HL-60 (cell line): ENCODE results near the gene IVD.

ENCODE experiments used
- DNase-seq, 2 experiments: peaks; one replicate each; pipeline ENCODE4 v3.0.0-alpha.2; 2010 to 2020; ENCODE audit warnings: low read depth in 1 of 2, low spot score in 1 of 2
- H3K27ac ChIP-seq: fragments of 250-450 bp; sonication (Bioruptor Pico); replicated peaks from 2 replicates; pipeline ENCODE4 v1.5.1; 2020; ENCODE audit warnings: mild to moderate bottlenecking, moderate library complexity
- H3K27me3 ChIP-seq: fragments of 250-450 bp; sonication (Bioruptor Pico); 2 replicates; pipeline ENCODE4 v1.5.1; 2021; ENCODE audit warnings: mild to moderate bottlenecking, moderate library complexity; ENCODE audit not compliant: insufficient read depth, poor library complexity, severe bottlenecking
- H3K4me3 ChIP-seq: replicated peaks from 2 replicates; pipeline ENCODE4 v1.5.1; 2011; ENCODE audit warnings: mild to moderate bottlenecking, control low read depth, low read length; ENCODE audit not compliant: insufficient read depth
- CTCF ChIP-seq: IDR thresholded peaks from one replicate; pipeline ENCODE4 v1.5.1; 2011; ENCODE audit warnings: low read length, control low read depth, inconsistent platforms; ENCODE audit not compliant: insufficient read depth
- GABPA ChIP-seq: IDR thresholded peaks from 2 replicates; pipeline ENCODE4 v1.6.1; 2012; ENCODE audit warnings: low read depth
- POLR2AphosphoS5 ChIP-seq: IDR thresholded peaks from 2 replicates; pipeline ENCODE4 v1.6.1; 2012; ENCODE audit warnings: low read depth
- REST ChIP-seq: IDR thresholded peaks from 2 replicates; pipeline ENCODE4 v1.6.1; 2012; ENCODE audit warnings: low read depth; ENCODE audit not compliant: insufficient replicate concordance
- SPI1 ChIP-seq: IDR thresholded peaks from 2 replicates; pipeline ENCODE4 v1.6.1; 2012; ENCODE audit warnings: low read depth, mild to moderate bottlenecking, borderline replicate concordance

IVD gene

DNA sequence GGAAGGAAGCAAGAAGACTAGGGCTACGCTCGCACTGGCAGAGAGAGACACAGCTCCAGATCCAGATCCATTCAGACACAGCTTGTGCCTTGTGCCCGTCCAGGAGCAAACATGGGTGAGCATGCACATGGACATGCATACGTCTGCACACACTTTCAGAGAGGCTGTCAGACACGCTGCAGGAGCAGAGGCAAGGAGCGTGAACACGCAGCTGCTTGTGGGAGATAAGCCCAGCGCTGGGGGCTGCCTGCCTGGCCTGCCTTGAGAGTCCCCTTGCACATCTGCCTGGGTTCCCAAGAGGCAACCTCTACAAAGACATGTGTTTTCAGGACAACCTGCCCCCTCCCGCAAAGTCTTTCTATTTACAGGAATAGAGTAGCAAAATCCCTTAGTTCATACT lies 21.6 kb downstream of the IVD start:
- H3K27ac ChIP-seq: no peak overlapping the region
- no peaks in the 10 kb centered on the region for H3K27me3 ChIP-seq
- DNase-seq: no peak
- no peak for TF ChIP-seq GABPA
- TF ChIP-seq POLR2AphosphoS5: no peak
- no peak for TF ChIP-seq SPI1
- no peak for TF ChIP-seq REST
- TF ChIP-seq CTCF: no peak
- no peak overlapping the region for H3K4me3 ChIP-seq

DNA sequence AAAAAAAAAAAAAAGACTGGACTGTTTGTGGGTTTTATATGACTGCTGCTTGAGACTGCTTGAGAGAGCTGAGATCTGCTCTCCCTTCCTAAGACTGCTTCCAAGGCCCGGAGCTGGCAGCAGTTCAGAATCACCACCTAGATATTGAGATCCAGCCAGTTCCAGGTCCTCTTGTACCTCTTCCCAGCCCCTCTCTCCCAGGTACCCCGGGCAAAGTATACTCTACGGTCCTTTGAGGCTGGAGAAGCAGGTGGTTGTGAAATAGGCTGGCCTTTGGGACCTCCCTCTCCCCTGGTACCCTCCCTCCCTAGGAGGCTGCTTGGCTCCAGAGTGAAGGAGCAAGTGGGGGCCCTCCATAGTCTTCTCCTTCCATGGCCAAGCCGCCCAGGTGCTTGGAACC lies 22.6 kb downstream of the IVD start:
- no peak for DNase-seq
- TF ChIP-seq REST: no peak
- TF ChIP-seq CTCF: no peak
- no peak for TF ChIP-seq GABPA
- no peak for TF ChIP-seq SPI1
- TF ChIP-seq POLR2AphosphoS5: no peak
- no peaks in the 10 kb centered on the region for H3K27me3 ChIP-seq
- no peak overlapping the region for H3K27ac ChIP-seq
- H3K4me3 ChIP-seq: no peak overlapping the region

- Histone ChIP-seq H3K27ac (no peak overlapping the region), H3K27me3 (no peaks in the 10 kb centered on the region), H3K4me3 (no peak overlapping the region)
- no peak for TF ChIP-seq GABPA
- TF ChIP-seq POLR2AphosphoS5: no peak
- DNase-seq: no peak
Measured at GRCh38 chr15:40429068-40429710, 23.6 kb downstream of the IVD start.

DNA sequence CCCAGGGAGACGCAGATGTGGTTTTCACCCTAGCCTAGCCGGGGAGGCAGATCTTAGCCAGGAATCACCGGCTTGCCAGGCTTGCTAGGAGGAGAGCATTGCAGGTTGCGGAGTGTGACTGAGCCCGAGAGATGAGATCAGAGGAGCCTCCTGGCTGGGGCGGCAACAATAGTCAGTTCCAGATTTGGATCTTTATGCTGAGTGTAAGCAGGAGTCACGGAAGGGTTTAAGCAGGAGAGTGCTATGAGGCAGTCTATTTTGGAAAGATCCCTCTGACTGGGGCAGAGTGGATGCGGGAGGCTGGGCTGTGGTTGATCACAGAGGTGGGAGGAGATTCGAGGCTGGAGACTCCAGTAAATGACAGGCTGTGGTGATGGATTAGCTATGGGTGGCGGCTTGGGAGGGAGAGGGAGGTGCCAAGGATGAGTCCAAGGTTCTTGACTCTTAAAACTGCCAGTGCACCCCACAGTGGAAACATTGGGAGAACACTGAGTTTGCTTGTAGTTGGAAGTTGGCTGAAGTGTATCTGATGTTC lies 24.7 kb downstream of the IVD start:
- peaks cover 2% of the 10 kb centered on the region for H3K27me3 ChIP-seq
- DNase-seq: no peak
- no peak for TF ChIP-seq CTCF
- no peak for TF ChIP-seq SPI1
- TF ChIP-seq GABPA: no peak
- no peak for TF ChIP-seq POLR2AphosphoS5
- no peak for TF ChIP-seq REST
- H3K4me3 ChIP-seq: no peak overlapping the region
- no peak overlapping the region for H3K27ac ChIP-seq
